NCI-H82 treated with DMSO at 0.1 percent for 48 hours (cell line): Measurements from ENCODE around the gene ZNF775.

Experiments used
- DNase-seq: peaks from one replicate; lab custom pipeline; 2025; ENCODE audit not compliant: unreplicated experiment; lab: John Stamatoyannopoulos, UW

The ZNF775 gene

DNA sequence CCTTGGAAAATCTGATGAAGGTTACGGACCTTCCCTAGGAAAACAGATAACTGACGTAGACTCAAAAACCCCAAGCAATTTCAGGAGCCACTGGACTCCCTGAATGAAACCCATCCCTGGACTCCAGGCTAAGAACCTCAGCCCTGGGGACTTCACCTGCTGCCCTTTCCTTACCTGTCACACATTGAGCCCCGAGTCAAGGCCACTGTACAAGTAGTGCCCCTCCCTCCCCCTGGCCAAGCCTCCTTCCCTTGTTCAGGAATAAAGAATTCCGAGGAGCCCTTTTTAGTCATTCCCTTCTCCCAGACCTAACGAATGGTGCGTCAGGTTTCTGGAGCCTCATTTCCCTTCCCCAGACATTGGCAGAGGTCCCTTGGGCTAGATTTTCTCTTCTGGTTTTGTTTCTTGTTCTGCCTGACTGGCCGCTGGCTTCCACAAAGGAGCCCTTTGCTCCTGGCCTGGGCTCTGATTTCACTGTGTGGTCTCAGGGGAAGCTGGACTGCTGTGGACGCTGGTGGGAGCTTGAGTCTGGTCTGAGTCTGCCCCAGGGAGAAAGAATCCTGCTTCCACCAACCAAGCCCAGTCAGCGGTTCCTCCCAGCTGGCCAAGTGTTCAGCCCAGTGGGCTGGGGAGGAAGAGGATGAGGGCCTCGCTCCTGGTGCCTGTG lies 31.7 kb downstream of the ZNF775 start:
- no peak for DNase-seq

- no peak for DNase-seq
These were observed 32.5 kb downstream of the ZNF775 start for GRCh38 chr7:150411606-150412005.

GRCh38 chr7:150412016-150412415 lies 32.9 kb downstream of the ZNF775 start:
- DNase-seq: no peak

- DNase-seq: no peak
These were observed 33.7 kb downstream of the ZNF775 start for GRCh38 chr7:150412518-150413488.

DNA sequence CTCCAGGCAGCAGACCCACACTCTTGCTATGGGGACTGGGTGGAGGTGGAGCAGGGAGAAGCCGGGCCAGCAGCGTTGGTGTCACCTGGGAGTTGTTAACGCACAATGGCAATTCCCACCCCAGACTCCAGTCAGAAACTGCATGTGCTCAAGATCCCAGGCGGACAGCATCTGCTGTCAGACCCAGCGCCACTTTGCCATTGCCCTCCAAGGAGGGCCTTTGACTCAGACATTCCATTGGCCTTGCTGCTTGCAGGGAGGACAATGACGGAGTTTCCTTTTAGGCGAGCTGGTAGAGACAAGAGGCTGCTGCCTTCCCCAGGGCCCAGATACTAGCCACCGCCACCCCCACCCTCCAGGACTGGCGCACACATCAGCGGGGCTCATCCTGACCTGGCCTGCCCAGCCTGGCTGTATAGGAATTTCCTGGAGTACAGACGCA lies 34.5 kb downstream of the ZNF775 start:
- DNase-seq: no peak

- no peak for DNase-seq
These were observed 36.3 kb downstream of the ZNF775 start for GRCh38 chr7:150415161-150416153.

GRCh38 chr7:150417239-150417638 lies 38.1 kb downstream of the ZNF775 start:
- no peak for DNase-seq

- DNase-seq: no peak
These were observed 38.7 kb downstream of the ZNF775 start for GRCh38 chr7:150417863-150418262.

DNA sequence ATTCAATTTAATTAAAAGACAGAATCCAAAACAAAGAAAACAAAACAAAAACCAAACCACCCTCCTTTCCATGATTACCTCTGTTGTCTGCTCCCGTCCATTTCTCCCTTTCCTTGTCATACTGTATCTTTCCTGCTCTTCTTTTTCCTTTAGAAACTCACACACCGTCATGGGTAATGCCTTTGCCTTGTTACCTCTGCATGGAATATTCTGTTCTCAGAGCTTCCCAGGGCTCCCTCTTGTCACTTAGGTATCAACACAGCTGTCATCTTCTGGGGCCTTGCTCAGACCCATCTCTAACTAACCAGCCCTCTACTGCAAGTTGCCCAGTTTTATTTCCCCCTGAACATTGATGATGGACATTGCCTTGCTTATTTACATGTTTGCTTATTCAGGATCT lies 41.1 kb downstream of the ZNF775 start:
- no peak for DNase-seq

DNA sequence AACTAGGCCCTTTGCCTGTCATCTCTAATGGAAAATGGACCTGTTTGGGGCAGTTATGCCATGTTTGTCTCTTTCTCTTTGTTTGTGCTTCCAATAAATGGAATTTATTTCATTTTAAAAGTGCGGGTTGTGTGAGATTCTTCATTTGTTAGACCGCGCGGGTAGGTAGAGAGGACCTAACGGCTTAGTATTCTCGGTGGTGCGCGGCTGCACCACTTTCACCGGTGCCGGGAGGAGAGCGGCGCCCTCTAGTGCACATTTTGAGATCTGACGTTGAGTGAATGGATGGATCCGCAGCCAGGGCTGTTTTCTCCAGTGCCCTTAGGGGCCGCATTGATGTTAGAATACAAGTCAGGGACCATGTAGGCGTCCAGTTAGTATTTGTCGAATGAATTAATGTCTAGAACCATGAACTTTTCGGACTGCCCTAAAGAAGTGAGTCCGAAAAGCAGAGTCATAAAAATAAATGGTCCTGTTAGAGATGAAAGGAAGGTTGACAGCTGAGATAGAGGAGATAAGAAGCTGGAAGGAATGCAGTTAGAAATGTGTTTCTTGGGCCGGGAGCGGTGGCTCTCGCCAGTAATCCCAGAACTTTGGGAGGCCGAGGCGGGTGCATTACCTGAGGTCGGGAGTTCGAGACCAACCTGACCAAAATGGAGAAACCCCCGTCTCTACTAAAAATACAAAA lies 42.0 kb downstream of the ZNF775 start:
- DNase-seq: peak; percentile 52

GRCh38 chr7:150421831-150422230 lies 42.7 kb downstream of the ZNF775 start:
- no peak for DNase-seq

DNA sequence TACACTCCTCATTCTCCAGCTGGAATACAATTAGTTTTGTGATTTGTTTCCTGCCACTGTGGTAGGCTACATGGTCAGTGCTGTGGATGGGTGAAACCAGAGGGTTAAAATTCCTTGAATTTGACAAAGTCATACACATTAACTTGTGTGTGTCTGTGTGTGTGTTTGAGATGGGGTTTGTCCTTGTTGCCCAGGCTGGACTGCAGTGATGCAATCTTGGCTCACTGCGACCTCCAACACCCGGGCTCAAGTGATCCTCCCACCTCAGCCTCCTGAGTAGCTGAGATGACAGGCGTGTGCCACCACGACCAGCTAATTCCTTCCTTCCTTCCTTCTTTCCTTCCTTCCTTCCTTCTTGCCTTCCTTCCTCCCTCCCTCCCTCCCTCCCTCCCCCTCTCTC lies 46.5 kb downstream of the ZNF775 start:
- no peak for DNase-seq

- no peak for DNase-seq
These were observed 49.7 kb downstream of the ZNF775 start for GRCh38 chr7:150428671-150429451.

DNA sequence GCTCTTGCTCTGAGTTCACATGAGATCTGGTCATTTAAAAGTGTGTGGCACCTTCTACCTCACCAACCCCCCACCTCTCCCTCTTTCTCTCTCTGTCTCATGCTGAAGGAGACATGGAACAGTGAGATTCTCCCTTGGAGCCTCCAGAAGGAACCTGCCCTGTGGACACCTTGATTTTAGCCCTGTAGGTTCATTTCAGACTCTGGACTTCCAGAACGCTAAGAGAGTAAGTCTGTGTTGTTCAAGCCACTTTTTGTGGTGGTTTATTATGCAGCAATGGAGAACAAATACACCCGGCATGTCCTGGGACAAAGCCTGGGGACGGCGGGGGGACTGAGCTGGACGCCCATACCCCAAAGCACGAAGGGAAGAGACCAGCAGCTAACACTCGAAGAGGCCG lies 50.6 kb downstream of the ZNF775 start:
- DNase-seq: no peak

DNA sequence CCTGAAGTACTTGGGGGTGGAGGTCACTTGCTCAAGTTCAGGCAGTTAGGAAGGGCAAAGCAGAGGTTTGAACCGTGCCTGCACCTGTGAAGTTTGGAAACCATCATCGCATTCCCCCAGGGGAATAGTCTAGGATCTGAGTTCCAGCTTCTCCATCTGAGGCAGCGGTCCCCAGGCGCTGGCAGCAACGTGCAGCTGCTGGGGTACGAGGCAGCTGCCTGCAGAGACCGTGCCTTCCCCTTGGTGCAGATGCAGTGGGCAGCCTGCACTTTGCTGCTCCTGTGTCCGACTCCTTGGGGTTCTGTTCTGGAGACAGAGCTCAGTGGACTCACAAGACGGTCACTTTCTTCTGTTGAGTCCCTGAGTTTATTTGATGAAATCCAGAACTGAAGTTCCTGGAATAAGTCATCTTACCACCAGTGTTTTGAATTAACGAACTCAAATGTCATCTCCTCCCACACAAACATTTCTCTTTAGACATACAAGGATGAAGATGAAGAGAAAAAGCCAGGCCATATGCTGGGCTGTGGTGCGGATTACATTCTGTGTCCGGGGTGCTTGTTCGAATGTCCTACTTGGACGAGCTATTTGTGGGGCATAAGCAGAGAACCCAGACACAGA lies 51.4 kb downstream of the ZNF775 start:
- no peak for DNase-seq

DNA sequence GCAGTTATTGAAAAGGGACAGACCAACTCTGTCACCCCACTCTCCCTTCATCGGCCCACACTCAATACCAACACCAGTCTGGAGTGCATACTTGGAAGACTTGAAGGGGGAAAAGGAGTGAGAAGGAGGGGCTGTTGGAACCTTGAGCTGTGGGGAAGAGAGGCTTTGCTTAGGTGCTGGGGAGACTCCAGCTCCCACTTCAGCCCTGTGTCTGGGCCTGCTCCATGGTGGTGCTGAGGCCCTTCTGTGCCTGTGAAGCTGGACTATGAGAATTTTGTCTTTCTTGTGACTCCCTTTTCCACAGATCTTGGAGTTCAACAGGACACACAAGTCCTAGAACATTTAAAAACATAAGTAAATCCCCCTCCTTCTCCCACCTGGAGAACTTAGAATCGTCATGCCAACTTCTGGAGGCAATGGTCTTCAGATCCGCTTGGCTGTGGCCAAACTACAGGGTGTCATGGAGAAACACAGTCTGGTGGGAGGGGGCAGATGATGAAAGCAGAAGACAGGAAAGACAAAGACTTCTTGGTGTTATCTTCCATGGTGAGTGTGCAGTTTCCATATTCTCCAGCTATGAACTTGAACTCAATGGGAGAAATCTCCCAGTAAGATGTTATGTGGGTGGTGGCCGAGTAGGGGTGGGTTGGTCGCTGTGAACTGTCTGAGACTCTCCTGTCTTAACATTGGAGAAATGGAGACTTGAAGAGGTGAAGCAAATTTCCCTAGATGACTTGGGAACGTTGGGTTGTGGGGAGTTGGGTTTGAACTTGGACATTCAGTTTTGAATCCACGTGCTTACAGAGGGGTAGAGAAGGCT lies 52.9 kb downstream of the ZNF775 start:
- DNase-seq: no peak

- DNase-seq: no peak
These were observed 54.1 kb downstream of the ZNF775 start for GRCh38 chr7:150432915-150433892.
